Endometrium (tissue), 2 donors: ENCODE measurements around the gene AQP7.
"Not testable (repeated sequence)": the region's sequence is repeated elsewhere in the genome, so short reads cannot be mapped to it uniquely, and the experiment has no call there.

Experiments
- FAIRE-seq: peaks from 2 replicates; lab custom pipeline; 2012; peaks lifted over from hg19 to GRCh38; lab: Jason Lieb, UNC
- donor health status: control.
- donor health status: control.

Gene AQP7

GRCh38 chr9:33395159-33395879 lies 7.0 kb downstream of the AQP7 start:
- FAIRE-seq, result not testable (repeated sequence)

- not testable (repeated sequence) for FAIRE-seq
Observed at GRCh38 chr9:33393986-33394385, 8.4 kb downstream of the AQP7 start.

- FAIRE-seq, result no peak
Observed at GRCh38 chr9:33393581-33393980, 8.8 kb downstream of the AQP7 start.

GRCh38 chr9:33392591-33393021 lies 9.8 kb downstream of the AQP7 start:
- not testable (repeated sequence) for FAIRE-seq

GRCh38 chr9:33391111-33391771 lies 11.1 kb downstream of the AQP7 start:
- not testable (repeated sequence) for FAIRE-seq

GRCh38 chr9:33388110-33388994 lies 14.0 kb downstream of the AQP7 start:
- no peak for FAIRE-seq

- not testable (repeated sequence) for FAIRE-seq
Observed at GRCh38 chr9:33386998-33387397, 15.4 kb downstream of the AQP7 start.

GRCh38 chr9:33386641-33386996 lies 15.7 kb downstream of the AQP7 start:
- FAIRE-seq, result not testable (repeated sequence)

- FAIRE-seq, result not testable (repeated sequence)
Observed at GRCh38 chr9:33385979-33386640, 16.3 kb downstream of the AQP7 start.

GRCh38 chr9:33385536-33385935 lies 16.8 kb downstream of the AQP7 start:
- not testable (repeated sequence) for FAIRE-seq

GRCh38 chr9:33383396-33383795 lies 19.0 kb downstream of the AQP7 start:
- FAIRE-seq, result not testable (repeated sequence)

- not testable (repeated sequence) for FAIRE-seq
Observed at GRCh38 chr9:33382397-33382796, 20.0 kb downstream of the AQP7 start.

- no peak for FAIRE-seq
Observed at GRCh38 chr9:33381231-33381791, 21.1 kb downstream of the AQP7 start.

- no peak for FAIRE-seq
Observed at GRCh38 chr9:33380390-33381094, 21.8 kb downstream of the AQP7 start.

- no peak for FAIRE-seq
Observed at GRCh38 chr9:33379666-33380389, 22.5 kb downstream of the AQP7 start.

- no peak for FAIRE-seq
Observed at GRCh38 chr9:33378121-33378795, 24.1 kb downstream of the AQP7 start.

- FAIRE-seq, result no peak
Observed at GRCh38 chr9:33377089-33377715, 25.2 kb downstream of the AQP7 start.

GRCh38 chr9:33375841-33376321 lies 26.5 kb downstream of the AQP7 start:
- FAIRE-seq, result no peak

- no peak for FAIRE-seq
Observed at GRCh38 chr9:33375238-33375840, 27.0 kb downstream of the AQP7 start.
